WERI-Rb-1 (cell line): ENCODE results near the gene LFNG.

ENCODE experiments used
- DNase-seq: peaks from one replicate; pipeline ENCODE4 v3.0.0-alpha.2; 2020
- H3K27ac ChIP-seq: fragments of 250-450 bp; sonication (Bioruptor Pico); 2 replicates; pipeline ENCODE4 v1.5.1; 2020; ENCODE audit warnings: mild to moderate bottlenecking, moderate library complexity
- H3K27me3 ChIP-seq: fragments of 250-450 bp; sonication (Bioruptor Pico); 2 replicates; pipeline ENCODE4 v1.5.1; 2021; ENCODE audit warnings: mild to moderate bottlenecking, low read depth, moderate library complexity; ENCODE audit not compliant: insufficient read depth, severe bottlenecking
- H3K36me3 ChIP-seq: fragments of 250-450 bp; sonication (Bioruptor Pico); 2 replicates; pipeline ENCODE4 v1.5.1; 2020; ENCODE audit warnings: mild to moderate bottlenecking, moderate library complexity
- H3K4me3 ChIP-seq: 2 replicates; pipeline ENCODE4 v1.5.1; 2011; ENCODE audit warnings: low read depth, mild to moderate bottlenecking, control low read depth, low read length
- H3K9me3 ChIP-seq: fragments of 250-450 bp; sonication (Bioruptor Pico); 2 replicates; pipeline ENCODE4 v1.5.1; 2021; ENCODE audit warnings: mild to moderate bottlenecking, moderate library complexity; ENCODE audit not compliant: severe bottlenecking
- CTCF ChIP-seq: IDR thresholded peaks from 2 replicates; pipeline ENCODE4 v1.5.1; 2011; ENCODE audit warnings: low read depth, mild to moderate bottlenecking, control low read depth, inconsistent platforms, low read length

The LFNG gene

GRCh38 chr7:2503056-2503941 is 16.3 kb upstream of the LFNG start:
- DNase-seq, result no peak
- Histone ChIP-seq H3K27me3 (no peaks in the 10 kb centered on the region), H3K4me3 (no peak overlapping the region), H3K9me3 (no peaks in the 10 kb centered on the region), H3K27ac (no peak overlapping the region), H3K36me3 (no peaks in the 10 kb centered on the region)
- no peak for TF ChIP-seq CTCF

- TF ChIP-seq CTCF, result no peak
- Histone ChIP-seq H3K36me3 (no peaks in the 10 kb centered on the region), H3K27ac (no peak overlapping the region), H3K9me3 (no peaks in the 10 kb centered on the region), H3K4me3 (no peak overlapping the region), H3K27me3 (no peaks in the 10 kb centered on the region)
- DNase-seq, result no peak
These were observed 15.3 kb upstream of the LFNG start for GRCh38 chr7:2504128-2504888.

- no peak for DNase-seq
- TF ChIP-seq CTCF, result no peak
These were observed 14.6 kb upstream of the LFNG start for GRCh38 chr7:2504889-2505375.

GRCh38 chr7:2505401-2505800 is 14.2 kb upstream of the LFNG start:
- no peaks in the 10 kb centered on the region for H3K9me3 ChIP-seq
- no peak overlapping the region for H3K4me3 ChIP-seq
- DNase-seq, result no peak
- no peak for TF ChIP-seq CTCF
- H3K36me3 ChIP-seq, result no peaks in the 10 kb centered on the region
- no peak overlapping the region for H3K27ac ChIP-seq
- H3K27me3 ChIP-seq, result no peaks in the 10 kb centered on the region

More at GRCh38 chr7:2504889-2505375, 14.6 kb upstream of the LFNG start:
- Histone ChIP-seq H3K36me3 (no peaks in the 10 kb centered on the region), H3K4me3 (no peak overlapping the region), H3K9me3 (no peaks in the 10 kb centered on the region), H3K27ac (no peak overlapping the region), H3K27me3 (no peaks in the 10 kb centered on the region)

GRCh38 chr7:2507208-2507916 is 12.2 kb upstream of the LFNG start:
- Histone ChIP-seq H3K9me3 (no peaks in the 10 kb centered on the region), H3K36me3 (no peaks in the 10 kb centered on the region), H3K4me3 (no peak overlapping the region), H3K27ac (no peak overlapping the region), H3K27me3 (no peaks in the 10 kb centered on the region)
- TF ChIP-seq CTCF, result no peak
- DNase-seq, result no peak
